Endothelial cell of umbilical vein (primary cell): ENCODE data around the gene SAMD10. TPM values are rescaled to one million over a fixed set of nuclear protein-coding genes. Genes with fewer than 3 reads are reported as not detected.

Experiments used
- BruUV-seq: library from RNA; stranded (reverse); fragments of 400-500 nt; replicated peaks from 2 replicates; lab custom pipeline; 2021; lab: Mats Ljungman, UMichigan
- CTCF ChIA-PET: fragments of 300-600, 350-600 bp; sonication (Branson Sonifier 250); formaldehyde crosslinking; loops from one replicate; lab custom pipeline; 2021; ENCODE audit warnings: antibody characterized with exemption, inconsistent platforms; lab: Charles Lee
- POLR2A ChIA-PET: fragments of 300-600, 350-600 bp; sonication (Branson Sonifier 250); formaldehyde crosslinking; loops from one replicate; lab custom pipeline; 2021; ENCODE audit warnings: antibody characterized with exemption, inconsistent platforms; lab: Charles Lee
- DNase-seq: peaks from one replicate; pipeline ENCODE4 v3.0.0-alpha.2; 2011; ENCODE audit warnings: low read depth, low spot score
- FAIRE-seq: peaks from 2 replicates; lab custom pipeline; 2011; peaks lifted over from hg19 to GRCh38; lab: Jason Lieb, UNC
- H2AFZ ChIP-seq: 2 replicates; pipeline ENCODE4 v1.6.0; 2012; ENCODE audit warnings: low read depth, low read length, control low read depth, inconsistent platforms
- H3K27ac ChIP-seq: 2 replicates; pipeline ENCODE4 v1.5.1; 2011; ENCODE audit warnings: low read depth, mild to moderate bottlenecking, control low read depth, low read length, moderate library complexity; ENCODE audit not compliant: insufficient read depth
- H3K27me3 ChIP-seq, 2 experiments: 2 replicates each; pipeline versions ENCODE4 v1.6.0 to v1.6.1; 2011; ENCODE audit warnings: low read length in 2 of 2, mixed read lengths in 1 of 2; ENCODE audit not compliant: control insufficient read depth in 2 of 2, insufficient read depth in 2 of 2
- H3K36me3 ChIP-seq, 2 experiments: 2 replicates in 1 of 2; 3 replicates in 1 of 2; pipeline ENCODE4 v1.5.1; 2011; ENCODE audit warnings: low read length in 2 of 2, mild to moderate bottlenecking in 1 of 2, moderate library complexity in 1 of 2; ENCODE audit not compliant: control insufficient read depth in 2 of 2, insufficient read depth in 2 of 2; ENCODE audit errors: extremely low read depth in 1 of 2
- H3K4me1 ChIP-seq: 3 replicates; pipeline ENCODE4 v1.5.1; 2011; ENCODE audit warnings: mild to moderate bottlenecking, low read length; ENCODE audit not compliant: control insufficient read depth, insufficient read depth; ENCODE audit errors: extremely low read depth
- H3K4me2 ChIP-seq: 2 replicates; pipeline ENCODE4 v1.6.1; 2011; ENCODE audit warnings: low read length, control low read depth, mixed read lengths; ENCODE audit not compliant: insufficient read depth
- H3K4me3 ChIP-seq, 3 experiments: fragments of 200-600 bp in 1 of 3; sonication (generic), shearing (Covaris generic) in 1 of 3; replicated peaks in 1 of 3; 2 replicates each; pipeline ENCODE4 v1.5.1; 2011 to 2016; ENCODE audit warnings: control low read depth in 3 of 3, low read length in 3 of 3, mild to moderate bottlenecking in 2 of 3, inconsistent platforms in 1 of 3, low read depth in 1 of 3, moderate library complexity in 1 of 3; ENCODE audit not compliant: insufficient read depth in 1 of 3
- H3K79me2 ChIP-seq: 2 replicates; pipeline ENCODE4 v1.6.0; 2012; ENCODE audit warnings: low read length, inconsistent platforms; ENCODE audit not compliant: control insufficient read depth, insufficient read depth
- H3K9ac ChIP-seq: replicated peaks from 2 replicates; pipeline ENCODE3; 2011; ENCODE audit warnings: low read length, control low read depth; ENCODE audit not compliant: insufficient read depth; ENCODE audit errors: extremely low read depth
- H3K9me1 ChIP-seq: replicated peaks from 3 replicates; pipeline ENCODE4 v1.6.0; 2011; ENCODE audit warnings: mild to moderate bottlenecking, low read length; ENCODE audit not compliant: control insufficient read depth, insufficient read depth; ENCODE audit errors: extremely low read depth
- H3K9me3 ChIP-seq: replicated peaks from 2 replicates; pipeline ENCODE4 v1.5.1; 2012; ENCODE audit warnings: low read length, inconsistent platforms; ENCODE audit not compliant: control insufficient read depth, insufficient read depth
- H4K20me1 ChIP-seq: replicated peaks from 2 replicates; pipeline ENCODE3; 2011; ENCODE audit warnings: mild to moderate bottlenecking, low read length; ENCODE audit not compliant: control insufficient read depth, insufficient read depth; ENCODE audit errors: extremely low read depth
- CTCF ChIP-seq, 2 donors: IDR thresholded peaks; 1 replicate in 1 of 2; 2 replicates in 1 of 2; pipeline ENCODE4 v1.5.1; 2011; ENCODE audit warnings: low read length in 2 of 2, mild to moderate bottlenecking in 2 of 2, moderate library complexity in 2 of 2, control low read depth in 1 of 2, inconsistent platforms in 1 of 2, low read depth in 1 of 2; ENCODE audit not compliant: insufficient read depth in 1 of 2; ENCODE audit errors: extremely low read depth in 1 of 2
- EZH2 ChIP-seq: IDR thresholded peaks from 2 replicates; pipeline ENCODE4 v1.6.1; 2012; ENCODE audit warnings: borderline replicate concordance, low read depth, mild to moderate bottlenecking, moderate library complexity, low read length, inconsistent platforms; ENCODE audit not compliant: severe bottlenecking
- GATA2 ChIP-seq: IDR thresholded peaks from 2 replicates; pipeline ENCODE4 v1.7.0; 2011; ENCODE audit warnings: low read depth, mild to moderate bottlenecking, moderate library complexity, mixed read lengths, low read length; ENCODE audit not compliant: insufficient read length, insufficient read depth
- JUN ChIP-seq: IDR thresholded peaks from 2 replicates; pipeline ENCODE4 v1.6.1; 2011; ENCODE audit warnings: borderline replicate concordance, low read depth; ENCODE audit not compliant: insufficient read length, insufficient read depth
- MAX ChIP-seq: IDR thresholded peaks from 2 replicates; pipeline ENCODE4 v1.6.1; 2011; ENCODE audit not compliant: insufficient read depth, insufficient read length
- MYC ChIP-seq: IDR thresholded peaks from one replicate; pipeline ENCODE4 v1.6.1; 2011; ENCODE audit warnings: mild to moderate bottlenecking, low read depth, low read length
- POLR2A ChIP-seq: IDR thresholded peaks from 2 replicates; pipeline ENCODE4 v1.6.1; 2012; ENCODE audit warnings: low read depth, mild to moderate bottlenecking, control low read depth, low read length
- POLR2AphosphoS5 ChIP-seq: IDR thresholded peaks from 2 replicates; pipeline ENCODE4 v1.6.1; 2012; ENCODE audit warnings: low read depth, mild to moderate bottlenecking, control low read depth, low read length, moderate library complexity; ENCODE audit not compliant: insufficient read depth
- dilution Hi-C: fragments of 300-500 bp; cut with MboI; formaldehyde crosslinking; loops from one replicate; pipeline ENCODE4 v1.15.0; 2019; ENCODE audit warnings: low sequenced_read_pairs; ENCODE audit not compliant: extremely low pct_ligation_motif_present
- intact Hi-C: fragments of 100-400 bp; cut with micrococcal nuclease; formaldehyde crosslinking; loops from one replicate; pipeline ENCODE4 v1.10.0; 2022
- polyA plus RNA-seq, 4 experiments: library from polyadenylated mRNA; depleted of rRNA in 3 of 4; stranded (reverse) in 3 of 4; unstranded in 1 of 4; fragments of >200 nt; gene quantifications; 2 replicates each; pipeline versions ENCODE4 v1.2.1 to v1.2.3, GENCODE V29; 2011 to 2012; ENCODE audit warnings: missing spikeins in 1 of 4
- total RNA-seq: library from RNA; stranded (reverse); gene quantifications from 2 replicates; pipeline ENCODE4 v1.2.3, GENCODE V29; 2021

SAMD10 gene
- total and polyA plus RNA-seq, 2 donors (not counting 3 experiments of a cell fraction or from before 2014, with no cell fraction given), result 4.7 to 5.3 TPM

GRCh38 chr20:64011366-64011779, 31.9 kb upstream of the SAMD10 start:
- H3K9me3 ChIP-seq, result no peaks in the 10 kb centered on the region
- no peak overlapping the region for H3K4me3 ChIP-seq
- H3K4me1 ChIP-seq, result peaks cover 2% of the 10 kb centered on the region
- DNase-seq (no peak), FAIRE-seq (no peak)
- no peaks in the 10 kb centered on the region for H3K79me2 ChIP-seq
- no peak overlapping the region for H3K4me2 ChIP-seq
- H3K9me1 ChIP-seq, result no peaks in the 10 kb centered on the region
- ChIA-PET CTCF (no interaction called here), POLR2A (no interaction called here)
- intact Hi-C loops, result no loop called here
- dilution Hi-C loops, result no loop called here
- H2AFZ ChIP-seq, result no peak overlapping the region
- H4K20me1 ChIP-seq, result no peaks in the 10 kb centered on the region
- no peak overlapping the region for H3K27ac ChIP-seq
- H3K27me3 ChIP-seq, result no peaks in the 10 kb centered on the region
- no peak overlapping the region for H3K9ac ChIP-seq
- TF ChIP-seq GATA2, result no peak
- no peak for TF ChIP-seq MYC
- TF ChIP-seq JUN, result no peak
- TF ChIP-seq CTCF (IDR thresholded peaks at IDR 0.05; ENCODE audit: extremely low read depth in 1 of 2, insufficient read depth in 1 of 2, low read depth in 1 of 2, low read length in 2 of 2), result no peak
- no peak for TF ChIP-seq MAX
- BruUV-seq, result no TSS peak
- peaks cover 14 to 31% of the 10 kb centered on the region in 2 experiments for H3K36me3 ChIP-seq

- Histone ChIP-seq H3K9me3 (no peaks in the 10 kb centered on the region), H3K4me2 (no peak overlapping the region), H3K79me2 (no peaks in the 10 kb centered on the region), H3K9me1 (no peaks in the 10 kb centered on the region), H4K20me1 (no peaks in the 10 kb centered on the region), H3K27ac (no peak overlapping the region), H3K36me3 (peaks cover 14 to 32% of the 10 kb centered on the region in 2 experiments), H3K27me3 (no peaks in the 10 kb centered on the region), H3K4me1 (peaks cover 2% of the 10 kb centered on the region), H2AFZ (no peak overlapping the region), H3K9ac (no peak overlapping the region), H3K4me3 (no peak overlapping the region)
- TF ChIP-seq POLR2A (no peak), POLR2AphosphoS5 (no peak), EZH2 (no peak), JUN (no peak), MAX (no peak)
- DNase-seq (no peak), FAIRE-seq (no peak)
- CTCF ChIA-PET, result no interaction called here
- intact Hi-C loops (no loop called here), dilution Hi-C loops (no loop called here)
- no TSS peak for BruUV-seq
- POLR2A ChIA-PET, result no interaction called here
Measured at GRCh38 chr20:64010711-64011237, 31.3 kb upstream of the SAMD10 start.
